AG10803 (cell line): ENCODE measurements around the gene COQ8A.

ENCODE experiments used
- DNase-seq: peaks from one replicate; pipeline ENCODE4 v3.0.0; 2010; ENCODE audit warnings: low read depth
- H3K4me3 ChIP-seq: 2 replicates; pipeline ENCODE4 v1.5.1; 2011; ENCODE audit warnings: mild to moderate bottlenecking, low read length, control low read depth
- TF ChIP-seq, protein P1 (sequence below): conservative IDR thresholded peaks from 2 replicates; pipeline ENCODE4 v1.5.1; 2011; ENCODE audit warnings: mild to moderate bottlenecking, low read length, control low read depth, inconsistent platforms

The COQ8A gene

DNA sequence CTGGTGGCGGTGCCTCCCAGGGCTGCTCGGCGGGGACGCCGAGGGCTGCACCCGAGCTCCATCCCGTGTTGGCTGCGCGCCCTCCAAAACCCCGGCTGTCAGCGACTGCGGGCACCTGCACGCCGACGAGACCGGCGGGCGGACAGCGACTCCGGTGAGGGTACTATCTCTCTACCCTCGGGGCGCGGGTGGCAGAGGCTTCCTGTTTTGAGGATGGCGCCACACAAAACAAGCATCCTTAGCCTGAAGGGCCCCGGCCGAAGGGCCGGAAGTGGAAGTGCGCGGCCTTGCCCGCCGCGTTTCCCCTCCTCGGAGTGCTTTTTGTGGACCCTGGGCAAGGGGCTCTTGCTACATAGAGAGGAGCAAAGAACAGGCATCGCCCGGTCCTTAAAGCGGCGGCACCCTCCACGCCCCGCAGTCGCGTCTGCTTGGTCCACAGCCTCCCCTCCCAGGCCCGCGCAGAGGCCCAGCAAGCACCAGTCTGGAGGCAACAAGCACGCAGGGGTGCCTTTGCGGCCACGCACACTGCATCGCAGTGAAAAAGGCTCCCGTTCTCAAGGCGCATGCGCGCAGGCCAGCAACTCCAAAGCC, 561 bp upstream of the COQ8A start:
- TF ChIP-seq, protein P1, sequence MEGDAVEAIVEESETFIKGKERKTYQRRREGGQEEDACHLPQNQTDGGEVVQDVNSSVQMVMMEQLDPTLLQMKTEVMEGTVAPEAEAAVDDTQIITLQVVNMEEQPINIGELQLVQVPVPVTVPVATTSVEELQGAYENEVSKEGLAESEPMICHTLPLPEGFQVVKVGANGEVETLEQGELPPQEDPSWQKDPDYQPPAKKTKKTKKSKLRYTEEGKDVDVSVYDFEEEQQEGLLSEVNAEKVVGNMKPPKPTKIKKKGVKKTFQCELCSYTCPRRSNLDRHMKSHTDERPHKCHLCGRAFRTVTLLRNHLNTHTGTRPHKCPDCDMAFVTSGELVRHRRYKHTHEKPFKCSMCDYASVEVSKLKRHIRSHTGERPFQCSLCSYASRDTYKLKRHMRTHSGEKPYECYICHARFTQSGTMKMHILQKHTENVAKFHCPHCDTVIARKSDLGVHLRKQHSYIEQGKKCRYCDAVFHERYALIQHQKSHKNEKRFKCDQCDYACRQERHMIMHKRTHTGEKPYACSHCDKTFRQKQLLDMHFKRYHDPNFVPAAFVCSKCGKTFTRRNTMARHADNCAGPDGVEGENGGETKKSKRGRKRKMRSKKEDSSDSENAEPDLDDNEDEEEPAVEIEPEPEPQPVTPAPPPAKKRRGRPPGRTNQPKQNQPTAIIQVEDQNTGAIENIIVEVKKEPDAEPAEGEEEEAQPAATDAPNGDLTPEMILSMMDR = no peak
- H3K4me3 ChIP-seq = peak overlapping the region; percentile 69
- no peak for DNase-seq

- DNase-seq = no peak
- TF ChIP-seq, protein P1 = no peak
- peak overlapping the region; percentile 80 for H3K4me3 ChIP-seq
Observed at GRCh38 chr1:226940806-226941067, 643 bp downstream of the COQ8A start.

DNA sequence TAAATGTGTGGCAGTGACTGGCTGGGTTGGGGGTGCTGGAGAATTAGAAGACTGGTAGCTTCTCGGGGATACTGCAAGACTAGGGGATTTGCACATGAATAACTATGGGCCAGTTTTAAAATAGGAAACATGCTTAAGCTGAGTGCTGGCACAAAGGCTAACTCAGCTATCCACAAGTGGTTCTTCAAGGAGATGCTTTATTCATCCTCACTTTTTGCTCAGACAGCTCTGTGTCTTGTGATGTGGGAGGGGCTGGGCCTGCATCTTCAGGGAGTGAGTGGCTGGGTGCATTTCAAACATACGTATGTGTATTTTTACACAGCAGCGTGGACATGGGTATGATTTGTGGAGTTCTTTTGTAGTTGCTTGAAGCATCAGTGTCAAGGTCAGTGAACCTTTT, 2.3 kb downstream of the COQ8A start:
- DNase-seq = no peak
- TF ChIP-seq, protein P1 = no peak
- H3K4me3 ChIP-seq = no peak overlapping the region

DNA sequence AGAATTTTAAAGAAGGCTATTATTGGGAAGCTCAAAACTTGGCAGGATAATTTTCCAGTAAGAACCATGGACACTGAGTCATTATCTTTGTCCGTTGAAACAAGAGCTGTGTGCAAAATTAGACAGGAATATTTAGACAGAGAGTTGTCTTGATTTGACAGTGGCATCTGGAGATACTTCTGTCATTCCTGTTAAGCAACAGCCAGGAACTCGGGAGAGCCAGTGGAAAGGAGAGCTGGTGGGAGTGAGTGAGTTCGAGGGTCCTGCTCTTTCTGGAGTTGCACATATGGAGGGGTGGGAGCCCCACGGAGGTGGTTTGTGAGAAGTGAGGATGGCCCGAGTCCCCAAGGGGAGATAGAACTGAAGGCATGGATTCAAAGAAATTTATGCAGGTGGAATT, 3.1 kb downstream of the COQ8A start:
- TF ChIP-seq, protein P1 = no peak
- no peak overlapping the region for H3K4me3 ChIP-seq
- DNase-seq = no peak

DNA sequence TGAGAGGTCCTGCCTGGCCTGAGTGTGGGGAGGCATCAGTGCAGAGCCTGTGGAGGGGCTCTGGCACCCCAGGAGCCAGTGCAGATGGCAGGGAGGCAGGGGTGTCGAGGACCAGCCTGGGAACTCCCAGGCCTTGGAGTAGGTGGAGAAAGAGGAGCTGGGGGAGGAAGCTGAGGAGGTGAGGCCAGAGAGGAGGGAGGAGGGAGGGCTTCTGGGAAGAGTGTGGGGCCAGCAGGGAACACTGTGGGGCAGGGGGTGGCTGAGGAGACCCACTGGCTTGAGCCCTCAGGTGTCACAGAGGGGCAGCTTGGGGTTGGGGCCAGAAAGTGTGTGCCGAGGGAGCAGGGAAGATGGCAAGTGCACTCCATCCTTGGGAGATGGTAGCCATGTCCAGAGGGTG, 3.8 kb downstream of the COQ8A start:
- DNase-seq = no peak
- TF ChIP-seq, protein P1 = no peak
- H3K4me3 ChIP-seq = no peak overlapping the region

GRCh38 chr1:226945106-226945857, 5.2 kb downstream of the COQ8A start:
- H3K4me3 ChIP-seq = no peak overlapping the region
- TF ChIP-seq, protein P1 = no peak
- DNase-seq = no peak

DNA sequence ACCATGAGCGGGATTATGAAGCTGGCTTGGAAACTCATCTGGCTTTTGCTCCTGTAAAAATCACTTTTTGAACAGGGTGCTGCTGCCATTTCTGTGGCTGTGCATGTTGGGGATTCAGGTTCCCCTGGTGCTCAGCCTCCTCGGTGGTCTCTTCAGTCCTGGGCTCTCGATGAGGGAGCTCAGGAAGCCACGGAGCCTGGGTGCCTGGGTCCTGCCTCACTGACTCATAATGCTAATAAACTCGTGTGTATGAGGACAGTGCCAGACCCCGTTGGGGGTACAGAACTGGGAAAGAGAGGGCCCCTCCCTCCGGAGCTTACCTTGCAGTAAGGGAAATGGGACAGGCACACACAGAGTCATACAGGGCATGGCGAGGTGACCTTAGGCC, 5.8 kb downstream of the COQ8A start:
- H3K4me3 ChIP-seq = no peak overlapping the region
- no peak for DNase-seq
- TF ChIP-seq, protein P1 = no peak
